Activated CD4-positive, alpha-beta T cell treated with anti-CD3 and anti-CD28 coated beads, Interleukin-2, amount 10 ng/mL, durations not matched to agents 7 days and 5 days (primary cell): ENCODE results near the gene NUP62. TPM values are rescaled to one million over a fixed set of nuclear protein-coding genes. Genes with fewer than 3 reads are reported as not detected.

Experiments
- CTCF ChIA-PET: fragments of 350-600 bp; sonication (Branson Sonifier 250); formaldehyde crosslinking; loops from one replicate; lab custom pipeline; 2021; ENCODE audit warnings: antibody characterized with exemption; lab: Charles Lee
- POLR2A ChIA-PET: fragments of 350-600 bp; sonication (Branson Sonifier 250); formaldehyde crosslinking; loops from one replicate; lab custom pipeline; 2021; ENCODE audit warnings: antibody characterized with exemption; lab: Charles Lee
- DNase-seq: peaks from one replicate; pipeline ENCODE4 v3.0.0-alpha.2; 2020
- H3K27ac Mint-ChIP-seq: one replicate; pipeline ENCODE4 v1.8.0; 2021; ENCODE audit warnings: mild to moderate bottlenecking, moderate library complexity, mixed read lengths
- H3K27me3 Mint-ChIP-seq: one replicate; pipeline ENCODE4 v1.8.0; 2021; ENCODE audit warnings: mixed read lengths
- H3K36me3 Mint-ChIP-seq: one replicate; pipeline ENCODE4 v1.8.0; 2021; ENCODE audit warnings: low read depth, mixed read lengths
- H3K4me1 Mint-ChIP-seq: one replicate; pipeline ENCODE4 v1.8.0; 2021; ENCODE audit warnings: mixed read lengths
- H3K4me3 Mint-ChIP-seq: one replicate; pipeline ENCODE4 v1.8.0; 2021; ENCODE audit warnings: mild to moderate bottlenecking, moderate library complexity, mixed read lengths
- H3K9me3 Mint-ChIP-seq: one replicate; pipeline ENCODE4 v1.8.0; 2021; ENCODE audit warnings: mixed read lengths
- total RNA-seq, 2 experiments: library from RNA; stranded (reverse); gene quantifications; one replicate each; pipeline ENCODE4 v1.2.3, GENCODE V29; 2021

Gene NUP62
- total RNA-seq, 2 experiments from 2014 or later = 111 to 127 TPM

DNA sequence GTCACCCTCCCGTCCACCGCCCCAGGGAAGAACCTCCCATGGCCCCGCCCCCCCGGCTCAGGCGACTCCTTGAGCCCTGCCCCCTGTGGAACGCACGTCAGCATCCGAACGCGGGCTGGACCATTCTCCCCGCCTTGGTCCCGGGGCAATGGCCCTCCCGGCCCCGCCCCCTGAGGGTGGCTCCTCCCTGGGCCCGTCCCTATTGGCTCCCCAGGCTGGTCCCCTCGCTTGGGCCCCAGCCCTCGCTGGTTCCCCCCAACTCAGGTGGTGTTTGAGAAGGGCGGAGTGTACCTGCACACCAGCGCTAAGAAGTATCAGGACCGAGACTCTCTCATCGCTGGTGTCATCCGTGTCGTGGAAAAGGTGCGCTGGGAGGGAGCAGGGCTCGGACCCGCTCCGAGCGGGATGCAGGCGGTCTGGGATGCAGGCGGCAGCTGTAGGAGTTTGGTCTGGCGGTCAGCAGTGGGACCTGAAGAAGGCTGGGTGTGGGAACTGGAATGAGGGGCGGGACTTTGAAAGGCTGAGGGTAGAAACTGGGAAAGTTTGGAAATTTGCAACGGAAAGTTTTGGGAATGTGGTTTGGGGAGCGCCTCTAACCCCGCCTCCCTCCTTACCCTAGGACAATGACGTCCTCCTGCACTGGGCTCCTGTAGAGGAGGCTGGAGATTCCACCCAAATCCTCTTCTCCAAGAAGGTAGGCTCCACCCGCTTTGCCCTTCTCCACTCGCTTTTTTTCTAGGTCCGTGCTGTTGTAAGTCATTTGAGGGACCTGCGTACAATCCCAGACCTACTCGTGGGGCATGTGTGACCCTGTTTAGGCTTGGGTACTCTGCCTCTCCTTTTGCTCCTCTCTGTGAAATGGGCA is 51.2 kb downstream of the NUP62 start:
- Mint-ChIP-seq H3K4me1 (peaks cover 30% of the 10 kb centered on the region), H3K27me3 (no peaks in the 10 kb centered on the region), H3K4me3 (no peak overlapping the region), H3K9me3 (no peaks in the 10 kb centered on the region), H3K36me3 (peaks cover 24% of the 10 kb centered on the region), H3K27ac (no peak overlapping the region)
- POLR2A ChIA-PET = no interaction called here
- peak; percentile 99 for DNase-seq
- CTCF ChIA-PET = interaction anchor here (2.3 kb wide), 1 partner anchor 13 kb away, joined by 11 read pairs; no protein-coding TSS in a partner anchor

DNA sequence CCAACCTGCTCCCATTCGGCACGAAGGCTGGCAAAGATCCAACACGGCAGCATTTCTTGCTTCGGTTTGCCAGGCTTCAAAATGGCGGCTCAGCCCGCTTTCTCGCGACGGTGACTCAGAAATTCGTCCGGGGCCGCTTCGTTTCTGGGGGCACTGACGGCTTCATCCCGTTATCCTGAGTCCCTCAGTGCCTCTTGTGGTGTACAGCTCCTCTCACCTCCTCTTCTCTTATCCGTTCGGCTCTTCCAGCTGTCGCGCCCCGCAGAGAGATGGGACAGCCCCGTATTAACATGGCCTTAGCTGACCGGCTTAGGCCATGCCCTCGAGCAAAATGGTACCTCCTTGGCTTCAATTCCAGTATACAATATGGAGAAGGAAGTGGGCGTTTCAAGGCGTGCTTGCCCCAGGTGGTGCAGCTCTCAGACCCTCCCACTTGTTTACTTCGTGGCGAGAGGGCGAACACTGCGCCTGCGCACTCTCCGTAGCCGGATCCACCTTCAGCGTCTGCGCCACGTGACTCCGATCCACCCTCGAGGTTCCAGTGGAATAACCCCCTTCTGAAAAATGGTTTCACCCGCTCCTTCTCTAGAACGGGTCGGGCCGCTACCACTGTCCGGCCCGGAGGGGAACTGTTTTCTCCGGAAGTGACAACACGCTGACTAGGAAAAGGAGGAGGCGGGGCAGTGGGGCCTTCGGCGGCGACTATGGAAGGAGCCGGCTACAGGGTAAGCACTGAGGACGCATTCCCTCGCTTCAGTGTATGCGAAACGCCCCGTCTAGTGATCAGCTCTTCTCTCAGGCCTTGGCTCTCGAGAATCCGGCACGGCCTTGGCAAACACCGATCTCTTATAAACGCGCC is 52.1 kb downstream of the NUP62 start, which contains the start of the genes AKT1S1 and TBC1D17:
Gene AKT1S1 (minus strand): TSS at position 336 of the 859 bp plus-strand sequence. CDS start 4,060 bp downstream, outside the sequence.
Gene TBC1D17 (plus strand): TSS at position 683 of the 859 bp plus-strand sequence. CDS start 22 bp downstream, at position 705.
- ChIA-PET POLR2A (no interaction called here), CTCF (interaction anchor here (1.3 to 2.3 kb wide), 2 partner anchors 14 to 51 kb away, joined by 5 to 11 read pairs; no protein-coding TSS in a partner anchor)
- Mint-ChIP-seq H3K9me3 (no peaks in the 10 kb centered on the region), H3K27me3 (no peaks in the 10 kb centered on the region), H3K4me1 (peaks cover 31% of the 10 kb centered on the region), H3K4me3 (no peak within 1 kb of the TSS), H3K27ac (no peak within 1 kb of the TSS), H3K36me3 (peaks cover 18% of the 10 kb centered on the region)
- DNase-seq = peak; percentile 99

DNA sequence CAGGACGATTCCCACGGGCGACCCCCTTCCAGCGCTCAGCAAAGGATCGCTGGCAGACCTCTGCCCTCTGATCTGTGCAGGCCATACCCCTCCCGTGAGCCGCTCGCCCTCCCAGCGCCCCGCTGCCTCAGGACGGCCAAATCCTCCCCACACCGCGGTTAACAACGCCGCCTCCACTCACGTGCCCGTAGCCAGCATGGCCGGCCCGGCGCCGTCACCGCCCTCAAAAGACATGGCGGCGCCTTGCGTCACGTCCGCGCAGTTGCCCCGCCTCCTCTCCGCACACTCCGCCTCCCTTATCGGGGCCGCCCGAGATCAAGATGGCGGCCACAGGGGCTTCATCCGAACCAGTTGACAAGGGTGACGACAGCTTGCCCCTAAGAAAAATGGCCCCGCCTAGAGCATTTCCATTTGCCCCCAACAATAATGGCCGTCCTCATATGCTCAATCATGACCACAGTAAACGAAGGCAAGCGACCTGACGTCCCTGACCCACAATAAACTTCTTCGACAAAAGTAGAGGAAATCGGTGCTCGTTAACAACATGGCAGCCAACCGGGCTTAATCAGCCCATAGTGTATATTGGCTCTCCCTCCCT is 52.8 kb downstream of the NUP62 start:
- Mint-ChIP-seq H3K4me3 (no peak overlapping the region), H3K36me3 (peaks cover 17% of the 10 kb centered on the region), H3K4me1 (peaks cover 38% of the 10 kb centered on the region), H3K9me3 (no peaks in the 10 kb centered on the region), H3K27ac (no peak overlapping the region), H3K27me3 (no peaks in the 10 kb centered on the region)
- peak; percentile 98 for DNase-seq
- ChIA-PET POLR2A (no interaction called here), CTCF (interaction anchor here (1.3 to 2.3 kb wide), 2 partner anchors 14 to 51 kb away, joined by 5 to 11 read pairs; no protein-coding TSS in a partner anchor)

DNA sequence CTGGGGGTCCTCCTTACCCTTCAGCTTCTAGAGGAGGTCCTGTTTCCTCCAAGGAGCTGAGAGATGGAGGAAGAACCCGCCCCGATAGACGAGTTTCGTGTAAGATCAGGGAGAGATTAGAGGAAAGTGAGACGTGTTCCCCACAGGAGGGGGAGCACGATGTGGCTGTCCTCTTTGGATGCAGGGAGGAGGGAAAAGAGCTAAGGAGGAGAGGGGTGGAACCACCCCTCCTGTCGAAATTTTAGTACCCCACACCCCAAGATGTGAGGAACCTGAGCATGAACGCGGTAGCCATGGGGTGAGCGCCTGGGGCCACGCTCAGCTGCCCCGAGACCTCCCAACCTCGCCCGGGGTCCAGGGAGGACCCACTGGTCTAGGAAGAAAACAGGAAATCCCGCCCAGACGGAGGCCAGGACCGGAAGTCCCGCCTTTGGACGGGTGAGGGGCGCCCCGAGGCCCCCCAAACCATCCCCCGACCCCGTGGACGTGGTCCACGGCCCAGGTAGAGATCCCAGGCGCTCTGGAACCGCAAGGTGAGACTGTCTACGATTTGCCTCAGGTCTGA is 53.4 kb downstream of the NUP62 start:
- H3K27ac Mint-ChIP-seq = no peak overlapping the region
- H3K36me3 Mint-ChIP-seq = peaks cover 16% of the 10 kb centered on the region
- peak; percentile 70 for DNase-seq
- ChIA-PET POLR2A (no interaction called here), CTCF (interaction anchor here (1.3 to 2.3 kb wide), 2 partner anchors 15 to 52 kb away, joined by 5 to 11 read pairs; no protein-coding TSS in a partner anchor)
- no peaks in the 10 kb centered on the region for H3K27me3 Mint-ChIP-seq
- peaks cover 38% of the 10 kb centered on the region for H3K4me1 Mint-ChIP-seq
- no peak overlapping the region for H3K4me3 Mint-ChIP-seq
- no peaks in the 10 kb centered on the region for H3K9me3 Mint-ChIP-seq

DNA sequence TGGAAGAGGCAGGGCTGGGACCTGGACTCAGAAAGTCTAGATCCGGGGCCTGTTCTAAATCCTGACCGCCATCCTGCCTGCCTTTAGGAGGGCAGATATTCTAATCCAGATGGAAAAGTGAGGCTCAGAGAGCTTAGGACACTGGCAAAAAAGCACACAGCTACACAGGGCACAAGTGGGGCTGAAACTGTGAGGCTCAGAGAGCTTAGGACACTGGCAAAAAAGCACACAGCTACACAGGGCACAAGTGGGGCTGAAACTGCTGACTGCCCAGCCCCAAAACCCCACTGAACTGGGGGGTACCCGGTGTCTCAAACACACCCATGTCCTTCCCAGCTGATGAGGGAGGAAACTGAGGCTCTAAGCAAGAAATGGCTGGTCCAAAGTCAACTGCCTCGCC is 54.1 kb downstream of the NUP62 start:
- H3K27ac Mint-ChIP-seq = no peak overlapping the region
- no peak for DNase-seq
- ChIA-PET POLR2A (no interaction called here), CTCF (no interaction called here)
- H3K4me3 Mint-ChIP-seq = no peak overlapping the region
- peaks cover 12% of the 10 kb centered on the region for H3K36me3 Mint-ChIP-seq
- no peaks in the 10 kb centered on the region for H3K27me3 Mint-ChIP-seq
- no peaks in the 10 kb centered on the region for H3K9me3 Mint-ChIP-seq
- H3K4me1 Mint-ChIP-seq = peaks cover 45% of the 10 kb centered on the region

DNA sequence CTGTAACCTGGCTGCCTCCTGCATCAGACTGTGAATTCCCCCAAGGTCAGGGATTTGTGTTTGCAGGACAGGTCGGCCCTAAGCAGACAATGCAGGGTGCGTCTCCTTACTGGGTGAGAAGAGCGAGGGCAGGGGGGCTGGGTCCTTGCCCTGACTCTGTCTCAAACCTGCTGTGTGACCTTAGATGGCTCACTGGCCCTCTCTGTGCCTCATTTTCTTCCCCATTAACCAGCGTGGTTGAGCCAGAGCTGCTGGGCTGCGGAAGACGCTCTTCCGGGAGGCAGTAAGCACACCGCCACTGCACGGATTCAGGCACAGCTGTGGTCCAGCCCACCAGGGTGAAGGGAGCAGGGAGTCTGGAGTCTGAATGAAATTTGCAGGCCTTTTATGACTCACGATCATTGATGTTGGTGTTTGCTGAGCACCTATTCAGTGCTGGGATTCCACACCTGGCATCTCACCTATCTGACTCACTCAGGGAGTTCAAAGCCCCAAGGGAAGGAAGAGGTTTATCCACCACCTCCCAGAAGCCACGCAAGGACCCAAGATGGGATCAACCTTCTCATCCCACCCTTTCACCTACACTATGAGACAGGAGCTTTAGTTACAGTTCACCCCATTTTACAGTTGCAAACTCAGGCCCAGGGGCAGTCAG is 54.7 kb downstream of the NUP62 start:
- Mint-ChIP-seq H3K4me1 (peaks cover 47% of the 10 kb centered on the region), H3K27ac (no peak overlapping the region)

DNA sequence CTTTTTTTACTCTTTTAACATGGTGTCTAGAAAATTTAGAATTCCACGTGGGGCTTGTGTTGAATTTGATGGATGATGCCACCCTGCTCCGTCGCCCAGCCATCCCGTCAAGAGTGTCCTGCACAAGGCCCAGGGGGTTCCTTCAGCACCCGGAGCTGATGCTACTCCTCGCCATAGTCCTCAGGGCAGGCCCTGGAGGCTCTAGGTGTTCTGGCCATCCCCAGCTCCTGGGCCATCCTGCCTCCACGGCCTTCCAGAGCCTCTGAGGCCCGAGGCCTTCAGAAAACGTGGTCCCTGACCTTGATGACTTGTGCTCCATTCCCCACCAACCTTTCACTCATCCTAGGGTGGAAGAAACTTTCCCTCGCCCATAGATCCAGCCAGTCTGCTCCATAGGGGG is 55.5 kb downstream of the NUP62 start:
- peaks cover 39% of the 10 kb centered on the region for H3K4me1 Mint-ChIP-seq
- POLR2A ChIA-PET = no interaction called here
- no peak overlapping the region for H3K4me3 Mint-ChIP-seq
- CTCF ChIA-PET = interaction anchor here (0.9 kb wide), 1 partner anchor 38 kb away, joined by 3 read pairs; no protein-coding TSS in a partner anchor
- peaks cover 3% of the 10 kb centered on the region for H3K36me3 Mint-ChIP-seq
- no peaks in the 10 kb centered on the region for H3K9me3 Mint-ChIP-seq
- no peaks in the 10 kb centered on the region for H3K27me3 Mint-ChIP-seq
- H3K27ac Mint-ChIP-seq = peak overlapping the region; percentile 47
- DNase-seq = no peak

More for the DNA sequence above, 54.7 kb downstream of the NUP62 start:
- CTCF ChIA-PET = interaction anchor here (0.9 kb wide), 1 partner anchor 37 kb away, joined by 3 read pairs; no protein-coding TSS in a partner anchor
- POLR2A ChIA-PET = no interaction called here
- Mint-ChIP-seq H3K9me3 (no peaks in the 10 kb centered on the region), H3K36me3 (peaks cover 9% of the 10 kb centered on the region), H3K27me3 (no peaks in the 10 kb centered on the region), H3K4me3 (peak overlapping the region; percentile 26)
- no peak for DNase-seq

DNA sequence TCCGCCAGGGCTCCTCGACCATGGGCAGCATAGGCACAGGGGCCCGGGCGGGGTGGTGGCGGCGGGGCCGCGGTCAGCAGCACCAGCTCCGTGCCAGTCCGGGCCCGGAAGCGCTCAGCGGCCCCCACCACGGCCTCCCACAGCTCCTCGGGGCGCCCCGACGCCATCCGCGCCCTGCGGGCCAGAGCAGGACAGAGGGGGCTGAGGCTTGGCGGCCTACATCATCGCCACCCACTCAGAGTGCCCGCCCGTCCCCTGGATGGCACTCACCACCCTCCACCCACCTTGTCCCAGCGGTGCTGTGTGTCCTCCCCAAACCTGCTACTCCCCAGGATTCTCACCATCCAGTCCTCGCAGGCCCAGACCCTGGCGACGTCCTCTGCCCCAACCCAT is 56.2 kb downstream of the NUP62 start:
- Mint-ChIP-seq H3K9me3 (no peaks in the 10 kb centered on the region), H3K27me3 (no peaks in the 10 kb centered on the region), H3K4me1 (peaks cover 34% of the 10 kb centered on the region), H3K36me3 (peaks cover 2% of the 10 kb centered on the region), H3K27ac (no peak overlapping the region), H3K4me3 (no peak overlapping the region)
- CTCF ChIA-PET = interaction anchor here (0.5 kb wide), 1 partner anchor 318 kb away, joined by 5 read pairs; no protein-coding TSS in a partner anchor
- no peak for DNase-seq
- POLR2A ChIA-PET = no interaction called here

DNA sequence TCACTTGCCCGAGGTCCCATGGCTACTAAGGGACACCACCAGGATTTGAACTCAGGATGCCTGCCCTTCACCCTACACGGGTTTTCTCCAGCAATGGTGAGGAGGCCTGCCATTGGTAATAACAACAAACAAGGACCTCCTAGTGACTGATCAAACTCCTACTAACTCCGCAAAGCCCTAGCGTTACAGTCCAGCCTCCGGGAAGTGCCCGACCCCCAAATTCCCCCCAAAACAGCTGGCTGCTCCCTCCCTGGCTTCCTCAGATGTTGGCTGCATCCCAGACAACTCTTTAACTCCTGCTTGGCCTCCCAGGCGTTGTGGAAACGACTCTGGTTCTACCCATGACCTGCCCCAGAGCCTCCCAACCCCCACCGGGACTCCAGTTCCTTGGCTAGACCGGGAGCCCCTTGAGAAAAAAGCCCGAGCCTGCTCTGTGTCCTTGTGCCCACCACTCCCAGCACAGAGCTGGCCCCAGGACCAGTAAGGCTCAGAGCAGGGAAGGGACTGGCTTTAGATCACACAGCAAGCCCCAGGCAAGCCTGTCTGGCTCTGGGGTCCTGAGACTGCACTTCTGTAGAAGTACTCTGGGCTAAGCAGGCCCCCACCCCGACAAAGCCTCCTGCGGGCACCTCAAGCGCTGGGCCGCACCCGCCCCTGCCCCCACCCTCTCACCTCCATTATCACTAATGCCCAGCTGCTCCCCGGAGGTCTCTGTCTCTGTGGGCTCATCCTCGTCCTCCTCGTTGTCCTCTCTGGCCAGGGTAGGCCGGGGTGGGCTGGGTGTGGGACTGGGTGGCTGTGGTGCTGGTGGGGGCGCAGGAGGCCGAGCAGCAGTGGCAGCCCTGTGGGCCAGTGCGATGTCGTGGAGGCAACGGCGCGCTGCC is 56.8 kb downstream of the NUP62 start:
- no peaks in the 10 kb centered on the region for H3K27me3 Mint-ChIP-seq
- H3K4me3 Mint-ChIP-seq = no peak overlapping the region
- peaks cover 30% of the 10 kb centered on the region for H3K4me1 Mint-ChIP-seq
- ChIA-PET POLR2A (no interaction called here), CTCF (interaction anchor here (0.5 kb wide), 1 partner anchor 318 kb away, joined by 5 read pairs; no protein-coding TSS in a partner anchor)
- DNase-seq = no peak
- peak overlapping the region; percentile 68 for H3K27ac Mint-ChIP-seq
- peaks cover 4% of the 10 kb centered on the region for H3K36me3 Mint-ChIP-seq
- H3K9me3 Mint-ChIP-seq = no peaks in the 10 kb centered on the region

DNA sequence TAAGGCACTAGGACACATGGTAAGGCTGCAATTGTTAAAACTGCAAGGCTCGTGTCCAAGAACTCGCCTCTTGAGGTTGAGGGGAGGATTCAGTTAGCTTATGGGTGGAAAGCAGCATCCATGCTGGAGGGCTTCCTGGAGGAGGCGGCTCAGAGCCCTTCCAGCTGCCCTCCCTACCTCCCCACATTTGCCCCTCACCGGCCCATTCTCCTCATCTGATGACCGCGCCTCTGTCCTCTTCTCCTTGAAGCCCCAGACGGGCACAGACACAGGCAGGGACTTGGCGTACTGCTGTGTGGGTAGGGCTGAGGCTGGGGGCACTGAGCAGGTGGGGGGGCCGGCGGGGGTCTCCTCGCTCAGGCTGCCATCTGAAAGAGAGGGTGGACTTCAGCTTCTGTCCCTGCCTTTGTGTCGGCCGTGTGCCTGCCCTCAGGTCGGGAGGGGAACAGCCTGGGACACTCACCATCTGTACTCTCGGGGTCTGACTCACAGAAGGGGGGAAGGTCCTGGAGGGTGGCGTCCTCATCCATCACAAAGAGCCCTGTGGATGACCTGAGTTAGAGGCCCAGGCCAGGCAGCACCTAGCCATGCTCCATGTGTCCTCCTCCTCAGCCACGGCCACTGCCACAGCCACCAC is 57.8 kb downstream of the NUP62 start:
- H3K4me1 Mint-ChIP-seq = peaks cover 35% of the 10 kb centered on the region
- H3K27me3 Mint-ChIP-seq = no peaks in the 10 kb centered on the region
- peaks cover 7% of the 10 kb centered on the region for H3K36me3 Mint-ChIP-seq
- DNase-seq = no peak
- no peak overlapping the region for H3K4me3 Mint-ChIP-seq
- POLR2A ChIA-PET = no interaction called here
- H3K9me3 Mint-ChIP-seq = no peaks in the 10 kb centered on the region
- H3K27ac Mint-ChIP-seq = peak overlapping the region; percentile 54
- CTCF ChIA-PET = interaction anchor here (0.9 kb wide), 1 partner anchor 19 kb away, joined by 3 read pairs; no protein-coding TSS in a partner anchor
